ENCODE results near the gene CBFB. TPM values are rescaled to one million over a fixed set of nuclear protein-coding genes. Genes with fewer than 3 reads are reported as not detected.
A peak's percentile ranks its signal among the peaks of the same experiment; 100 is the strongest.
"Not testable (repeated sequence)": the region's sequence is repeated elsewhere in the genome, so short reads cannot be mapped to it uniquely, and the experiment has no call there.

The CBFB gene
- total RNA-seq, 1 donor from 2014 or later: 77.1 TPM

DNA sequence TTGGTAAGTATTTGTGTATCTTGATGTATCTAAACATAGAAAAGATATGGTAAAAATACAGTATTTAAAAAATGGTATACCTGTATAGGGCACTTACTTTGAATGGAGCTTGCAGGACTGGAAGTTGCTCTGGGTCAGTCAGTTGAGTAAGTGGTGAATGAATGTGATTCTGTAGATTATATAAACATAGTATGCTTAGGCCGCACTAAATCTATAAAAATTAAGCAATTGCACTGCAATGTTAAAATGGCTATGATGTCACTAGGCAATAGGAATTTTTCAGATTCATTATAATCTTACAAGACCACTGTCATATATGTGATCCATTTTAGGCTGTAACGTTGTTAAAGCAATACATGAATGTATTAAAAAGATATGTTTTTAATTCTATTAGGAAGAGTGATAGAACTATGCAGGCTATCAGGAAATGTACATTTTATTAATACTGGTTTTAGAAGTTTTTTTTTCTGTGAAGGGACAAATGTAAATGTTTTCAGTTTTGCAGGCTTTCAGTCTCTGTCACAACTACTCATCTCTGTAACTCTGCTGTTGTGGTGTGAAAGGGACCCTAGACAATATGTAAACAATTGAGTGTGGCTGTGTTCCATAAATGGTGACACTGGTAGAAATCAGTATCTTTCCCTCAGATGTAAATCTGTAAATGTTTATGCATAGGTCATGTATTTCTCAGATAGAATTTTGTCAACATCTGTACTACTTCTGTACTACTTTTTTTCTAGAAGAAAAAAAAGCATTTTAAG is 10.5 kb downstream of the CBFB start:
- Mint-ChIP-seq H3K9me3 (no peaks in the 10 kb centered on the region), H3K4me1 (ENCODE audit: unreplicated experiment) (peaks cover 39% of the 10 kb centered on the region), H3K27me3 (no peaks in the 10 kb centered on the region), H3K27ac (no peak overlapping the region), H3K4me3 (no peak overlapping the region), H3K36me3 (peaks cover 23% of the 10 kb centered on the region)
- TF ChIP-seq, protein P1, sequence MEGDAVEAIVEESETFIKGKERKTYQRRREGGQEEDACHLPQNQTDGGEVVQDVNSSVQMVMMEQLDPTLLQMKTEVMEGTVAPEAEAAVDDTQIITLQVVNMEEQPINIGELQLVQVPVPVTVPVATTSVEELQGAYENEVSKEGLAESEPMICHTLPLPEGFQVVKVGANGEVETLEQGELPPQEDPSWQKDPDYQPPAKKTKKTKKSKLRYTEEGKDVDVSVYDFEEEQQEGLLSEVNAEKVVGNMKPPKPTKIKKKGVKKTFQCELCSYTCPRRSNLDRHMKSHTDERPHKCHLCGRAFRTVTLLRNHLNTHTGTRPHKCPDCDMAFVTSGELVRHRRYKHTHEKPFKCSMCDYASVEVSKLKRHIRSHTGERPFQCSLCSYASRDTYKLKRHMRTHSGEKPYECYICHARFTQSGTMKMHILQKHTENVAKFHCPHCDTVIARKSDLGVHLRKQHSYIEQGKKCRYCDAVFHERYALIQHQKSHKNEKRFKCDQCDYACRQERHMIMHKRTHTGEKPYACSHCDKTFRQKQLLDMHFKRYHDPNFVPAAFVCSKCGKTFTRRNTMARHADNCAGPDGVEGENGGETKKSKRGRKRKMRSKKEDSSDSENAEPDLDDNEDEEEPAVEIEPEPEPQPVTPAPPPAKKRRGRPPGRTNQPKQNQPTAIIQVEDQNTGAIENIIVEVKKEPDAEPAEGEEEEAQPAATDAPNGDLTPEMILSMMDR (conservative IDR thresholded peaks at IDR 0.05): no peak
- no peak for DNase-seq (ENCODE audit: extremely low spot score, unreplicated experiment)

DNA sequence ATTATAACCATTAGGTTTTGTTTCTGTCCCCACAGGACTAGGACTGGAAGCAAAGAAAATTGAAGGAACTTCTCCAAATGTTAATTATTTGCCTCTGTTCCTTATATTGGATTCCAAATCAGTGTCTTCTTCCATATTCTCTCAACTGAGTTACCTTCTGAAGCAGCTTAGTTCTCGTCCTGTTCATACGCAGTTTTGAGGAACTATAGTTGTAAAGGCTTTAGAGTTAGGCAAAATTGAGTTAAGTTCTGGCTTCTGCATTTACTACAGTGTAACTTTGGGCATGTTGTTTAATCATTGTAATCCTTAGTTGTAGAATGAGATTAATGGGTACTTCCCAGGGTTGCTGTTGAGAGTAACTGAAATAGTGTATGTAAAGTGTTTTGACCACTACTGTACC is 11.2 kb downstream of the CBFB start:
- DNase-seq (ENCODE audit: extremely low spot score, unreplicated experiment): no peak
- TF ChIP-seq, protein P1 (conservative IDR thresholded peaks at IDR 0.05): no peak
- Mint-ChIP-seq H3K9me3 (no peaks in the 10 kb centered on the region), H3K4me1 (ENCODE audit: unreplicated experiment) (peaks cover 34% of the 10 kb centered on the region), H3K4me3 (no peak overlapping the region), H3K27me3 (no peaks in the 10 kb centered on the region), H3K36me3 (peaks cover 21% of the 10 kb centered on the region), H3K27ac (no peak overlapping the region)

GRCh38 chr16:67040906-67041305 is 12.0 kb downstream of the CBFB start:
- TF ChIP-seq, protein P1 (conservative IDR thresholded peaks at IDR 0.05): no peak
- H3K36me3 Mint-ChIP-seq: peaks cover 19% of the 10 kb centered on the region
- H3K27me3 Mint-ChIP-seq: no peaks in the 10 kb centered on the region
- no peak overlapping the region for H3K27ac Mint-ChIP-seq
- H3K4me1 Mint-ChIP-seq (ENCODE audit: unreplicated experiment): peaks cover 29% of the 10 kb centered on the region
- no peaks in the 10 kb centered on the region for H3K9me3 Mint-ChIP-seq
- H3K4me3 Mint-ChIP-seq: no peak overlapping the region
- peak; percentile 42 for DNase-seq (ENCODE audit: extremely low spot score, unreplicated experiment)

DNA sequence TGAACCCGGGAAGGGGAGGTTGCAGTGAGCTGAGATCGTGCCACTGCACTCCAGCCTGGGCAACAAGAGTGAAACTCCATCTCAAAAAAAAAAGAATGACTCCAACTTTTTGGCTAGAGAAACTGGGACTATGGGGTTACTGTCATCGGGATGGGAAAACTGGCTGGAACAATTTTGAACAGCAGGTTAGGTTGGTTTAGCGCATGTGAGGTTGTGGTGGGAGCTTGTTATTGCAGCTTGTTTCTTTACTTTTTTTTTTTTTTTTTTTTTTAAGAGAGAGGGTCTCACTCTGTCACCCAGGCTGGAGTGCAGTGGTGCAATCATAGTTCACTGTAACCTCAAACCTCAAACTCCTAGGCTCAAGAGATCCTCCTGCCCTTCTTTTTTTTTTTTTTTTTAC is 12.6 kb downstream of the CBFB start:
- H3K27me3 Mint-ChIP-seq; H3K27ac Mint-ChIP-seq; DNase-seq (ENCODE audit: extremely low spot score, unreplicated experiment); H3K9me3 Mint-ChIP-seq; H3K4me3 Mint-ChIP-seq: not testable (repeated sequence)
- TF ChIP-seq, protein P1 (conservative IDR thresholded peaks at IDR 0.05): peak; percentile 41
- peaks cover 17% of the 10 kb centered on the region for H3K36me3 Mint-ChIP-seq
- H3K4me1 Mint-ChIP-seq (ENCODE audit: unreplicated experiment): peaks cover 26% of the 10 kb centered on the region

DNA sequence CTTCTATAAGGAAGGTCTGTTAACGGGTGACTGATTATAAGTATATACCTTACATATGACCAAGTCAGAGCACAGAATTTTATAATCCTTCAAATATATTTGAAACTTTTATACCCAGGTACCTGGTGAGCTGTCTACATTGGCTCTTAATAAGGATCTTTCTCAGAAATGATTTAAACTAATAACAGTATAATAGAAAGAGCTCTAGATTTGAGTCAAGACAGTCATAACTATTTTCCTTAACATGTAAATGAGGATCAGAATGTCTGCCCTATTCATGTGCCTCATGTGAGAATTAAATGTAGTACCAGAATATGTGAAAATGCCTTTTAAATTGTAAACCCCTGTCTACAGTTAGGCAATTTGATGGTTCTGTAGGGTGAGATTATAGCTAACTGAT is 14.5 kb downstream of the CBFB start:
- no peak for DNase-seq (ENCODE audit: extremely low spot score, unreplicated experiment)
- Mint-ChIP-seq H3K27me3 (no peaks in the 10 kb centered on the region), H3K4me1 (ENCODE audit: unreplicated experiment) (peaks cover 26% of the 10 kb centered on the region), H3K4me3 (no peak overlapping the region), H3K27ac (no peak overlapping the region), H3K36me3 (peaks cover 17% of the 10 kb centered on the region), H3K9me3 (no peaks in the 10 kb centered on the region)
- TF ChIP-seq, protein P1 (conservative IDR thresholded peaks at IDR 0.05): no peak

Measured in type B pancreatic cell (in vitro differentiated cells).